Colonic mucosa (tissue), 4 donors: Measurements from ENCODE around the gene SUSD1. TPM values are rescaled to one million over a fixed set of nuclear protein-coding genes. Genes with fewer than 3 reads are reported as not detected.
A peak's percentile ranks its signal among the peaks of the same experiment; 100 is the strongest.

Experiments
- DNase-seq: peaks from one replicate; pipeline ENCODE4 v3.0.0-alpha.2; 2020
- H3K27ac ChIP-seq: fragments of 200-600 bp; one replicate; pipeline ENCODE4 v1.8.0; 2021
- H3K27me3 ChIP-seq: fragments of 200-600 bp; one replicate; pipeline ENCODE4 v1.8.0; 2021
- H3K36me3 ChIP-seq: fragments of 200-600 bp; one replicate; pipeline ENCODE4 v1.8.0; 2021
- H3K4me1 ChIP-seq: fragments of 200-600 bp; one replicate; pipeline ENCODE4 v1.8.0; 2021; ENCODE audit warnings: mild to moderate bottlenecking
- H3K4me3 ChIP-seq: fragments of 200-600 bp; one replicate; pipeline ENCODE4 v1.8.0; 2021
- H3K9ac ChIP-seq, 2 donors: one replicate each; pipeline ENCODE4 v1.7.0; 2013; ENCODE audit warnings: control low read depth in 2 of 2, low read depth in 2 of 2, low read length in 2 of 2
- H3K9me3 ChIP-seq: fragments of 200-600 bp; one replicate; pipeline ENCODE4 v1.8.0; 2021
- CTCF ChIP-seq: fragments of 200-600 bp; IDR thresholded peaks from one replicate; pipeline ENCODE4 v1.8.0; 2022; ENCODE audit warnings: antibody characterized with exemption, mild to moderate bottlenecking
- intact Hi-C: fragments of 100-400 bp; cut with DNase I; formaldehyde crosslinking; loops from one replicate; pipeline ENCODE4 v1.14.1; 2022
- total RNA-seq, 2 donors: library from RNA; stranded (reverse); fragmentation: NEBNext Ultra II Directional in 1 of 2; extraction: Animal tissue kit (Norgen Biotek cat#: 25700) in 1 of 2; gene quantifications; one replicate each; pipeline ENCODE4 v1.2.1, GENCODE V29; 2021
- donor health status: healthy.
- donor health status: DM: no; HTN: no; CAD: no.
- donor health status: DM: no; HTN: no; CAD: no.

The SUSD1 gene
- total RNA-seq, 2 donors from 2014 or later = 23.3 to 25.1 TPM

DNA sequence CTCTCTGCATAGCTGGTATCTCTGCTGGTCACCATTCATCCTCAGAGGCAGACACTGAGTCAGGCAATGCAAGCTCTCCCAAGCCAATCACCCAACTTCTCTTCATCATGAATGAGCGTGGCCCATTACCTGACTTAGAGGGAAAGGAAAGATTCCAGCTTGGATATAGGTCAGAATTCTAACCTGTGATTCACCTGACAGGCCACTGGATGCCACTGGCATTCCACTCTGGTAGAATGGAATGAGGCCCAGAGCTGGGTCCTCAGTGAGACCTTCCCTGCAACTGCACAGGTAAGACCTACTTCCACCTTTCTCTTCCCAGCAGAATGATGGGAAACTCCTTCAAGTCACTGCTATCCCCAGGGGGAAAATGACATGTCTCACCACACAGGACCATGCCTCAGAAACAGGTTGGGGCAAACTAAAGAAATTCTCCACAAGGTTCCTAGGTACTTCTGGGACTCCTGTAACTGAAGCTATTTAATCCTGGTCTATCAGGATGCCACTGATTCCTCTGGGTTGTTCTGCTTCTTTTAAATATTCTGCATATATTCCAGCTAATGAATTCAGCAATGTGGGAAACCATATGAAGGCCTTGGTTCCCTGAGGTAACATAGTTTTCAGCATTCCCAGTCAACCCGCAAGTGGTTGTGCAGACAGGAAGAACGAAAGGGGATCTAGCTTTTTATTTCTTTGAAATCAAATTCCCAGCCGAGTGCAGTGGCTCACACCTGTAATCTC, 62.0 kb downstream of the SUSD1 start:
- H3K9ac ChIP-seq = no peak overlapping the region
- H3K36me3 ChIP-seq = no peaks in the 10 kb centered on the region
- intact Hi-C loops = loop anchor here (5.0 kb wide), 1 partner anchor 249 kb away; no protein-coding TSS in a partner anchor
- H3K27ac ChIP-seq = no peak overlapping the region
- H3K4me1 ChIP-seq = no peaks in the 10 kb centered on the region
- TF ChIP-seq CTCF = peak; percentile 49
- no peaks in the 10 kb centered on the region for H3K27me3 ChIP-seq
- peak; percentile 48 for DNase-seq
- H3K4me3 ChIP-seq = no peak overlapping the region
- no peaks in the 10 kb centered on the region for H3K9me3 ChIP-seq

DNA sequence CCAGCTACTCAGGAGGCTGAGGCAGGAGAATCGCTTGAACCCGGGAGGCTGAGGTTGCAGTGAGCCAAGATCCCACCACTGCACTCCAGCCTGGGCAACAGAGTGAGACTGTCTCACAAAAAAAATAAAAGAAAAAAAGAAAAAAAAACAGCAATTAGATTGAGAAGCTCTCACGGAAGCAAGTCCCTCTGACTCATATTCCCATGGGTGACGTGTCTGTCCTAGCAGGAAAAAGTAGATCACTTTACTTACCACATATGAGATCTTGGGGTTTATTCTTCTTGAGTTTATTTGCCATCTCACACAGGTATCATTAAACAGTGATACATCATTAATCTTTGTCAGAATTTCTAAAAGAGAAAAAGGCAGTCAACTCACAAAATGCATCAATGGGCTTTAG, 62.6 kb downstream of the SUSD1 start:
- no peak overlapping the region for H3K9ac ChIP-seq
- no peaks in the 10 kb centered on the region for H3K27me3 ChIP-seq
- H3K36me3 ChIP-seq = no peaks in the 10 kb centered on the region
- intact Hi-C loops = loop anchor here (5.0 kb wide), 1 partner anchor 250 kb away; no protein-coding TSS in a partner anchor
- no peaks in the 10 kb centered on the region for H3K4me1 ChIP-seq
- H3K27ac ChIP-seq = no peak overlapping the region
- TF ChIP-seq CTCF = no peak
- DNase-seq = peak; percentile 4
- H3K9me3 ChIP-seq = no peaks in the 10 kb centered on the region
- H3K4me3 ChIP-seq = no peak overlapping the region

GRCh38 chr9:112111461-112111860, 63.6 kb downstream of the SUSD1 start:
- Histone ChIP-seq H3K4me3 (no peak overlapping the region), H3K27me3 (no peaks in the 10 kb centered on the region), H3K9me3 (no peaks in the 10 kb centered on the region), H3K9ac (no peak overlapping the region), H3K27ac (no peak overlapping the region), H3K36me3 (no peaks in the 10 kb centered on the region), H3K4me1 (no peaks in the 10 kb centered on the region)
- intact Hi-C loops = loop anchor here (5.0 kb wide), 1 partner anchor 251 kb away; no protein-coding TSS in a partner anchor
- DNase-seq = peak; percentile 14
- no peak for TF ChIP-seq CTCF

DNA sequence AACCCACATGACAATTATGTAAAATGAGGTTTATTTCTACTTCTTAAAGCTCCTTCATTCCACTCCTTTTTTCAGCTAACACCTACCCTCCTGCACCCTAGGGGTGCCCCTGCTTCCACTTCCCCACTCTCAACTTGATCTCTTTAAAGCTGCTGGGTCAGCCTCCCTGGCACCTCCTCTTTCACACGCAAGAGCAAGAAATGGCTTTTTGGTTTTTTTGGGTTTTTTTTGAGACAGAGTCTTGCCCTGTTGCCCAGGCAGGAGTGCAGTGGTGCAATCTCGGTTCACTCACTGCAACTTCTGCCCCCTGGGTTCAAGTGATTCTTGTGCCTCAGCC, 64.4 kb downstream of the SUSD1 start:
- Histone ChIP-seq H3K9me3 (no peaks in the 10 kb centered on the region), H3K36me3 (no peaks in the 10 kb centered on the region), H3K27me3 (no peaks in the 10 kb centered on the region), H3K4me1 (no peaks in the 10 kb centered on the region), H3K4me3 (no peak overlapping the region), H3K27ac (no peak overlapping the region), H3K9ac (no peak overlapping the region)
- no peak for DNase-seq
- no peak for TF ChIP-seq CTCF
- intact Hi-C loops = loop anchor here (5.0 kb wide), 1 partner anchor 252 kb away; no protein-coding TSS in a partner anchor

- H3K9me3 ChIP-seq = no peaks in the 10 kb centered on the region
- no peak overlapping the region for H3K9ac ChIP-seq
- TF ChIP-seq CTCF = no peak
- H3K27ac ChIP-seq = no peak overlapping the region
- no peaks in the 10 kb centered on the region for H3K4me1 ChIP-seq
- no peaks in the 10 kb centered on the region for H3K36me3 ChIP-seq
- intact Hi-C loops = loop anchor here (5.0 kb wide), 1 partner anchor 252 kb away; no protein-coding TSS in a partner anchor
- no peaks in the 10 kb centered on the region for H3K27me3 ChIP-seq
- DNase-seq = peak; percentile 21
- no peak overlapping the region for H3K4me3 ChIP-seq
Observed at GRCh38 chr9:112110094-112110776, 64.9 kb downstream of the SUSD1 start.
